MM.1S (cell line): ENCODE results near the gene ALDH3B1.
"Not testable (repeated sequence)": the region's sequence is repeated elsewhere in the genome, so short reads cannot be mapped to it uniquely, and the experiment has no call there.

Experiments used
- DNase-seq: peaks from one replicate; pipeline ENCODE4 v3.0.0-alpha.2; 2015
- H2AFZ ChIP-seq: fragments of 300-600 bp; sonication (generic); 2 replicates; pipeline ENCODE4 v1.6.0; 2016; ENCODE audit warnings: antibody characterized with exemption, low read length
- H3F3A ChIP-seq: fragments of 300-600 bp; sonication (generic); 2 replicates; pipeline ENCODE4 v1.6.1; 2016; ENCODE audit warnings: mild to moderate bottlenecking, antibody characterized with exemption, low read length, moderate library complexity, mixed read lengths; ENCODE audit not compliant: insufficient read depth
- H3K27ac ChIP-seq: fragments of 300-600 bp; sonication (generic); 2 replicates; pipeline ENCODE4 v1.5.1; 2016; ENCODE audit warnings: mild to moderate bottlenecking, low read length
- H3K27me3 ChIP-seq: fragments of 300-600 bp; sonication (generic); replicated peaks from 2 replicates; pipeline ENCODE4 v1.6.0; 2016; ENCODE audit warnings: low read length; ENCODE audit not compliant: insufficient read depth
- H3K36me3 ChIP-seq: fragments of 300-600 bp; sonication (generic); replicated peaks from 2 replicates; pipeline ENCODE4 v1.6.1; 2016; ENCODE audit warnings: mild to moderate bottlenecking, low read length, mixed read lengths; ENCODE audit not compliant: insufficient read depth
- H3K4me1 ChIP-seq: fragments of 300-600 bp; sonication (generic); 2 replicates; pipeline ENCODE4 v1.6.1; 2016; ENCODE audit warnings: low read length, mixed read lengths
- H3K4me2 ChIP-seq: fragments of 300-600 bp; sonication (generic); 2 replicates; pipeline ENCODE4 v1.6.0; 2016; ENCODE audit warnings: low read depth, low read length
- H3K4me3 ChIP-seq: fragments of 300-600 bp; sonication (generic); 2 replicates; pipeline ENCODE4 v1.5.1; 2016; ENCODE audit warnings: low read length, mixed read lengths
- H3K79me2 ChIP-seq: fragments of 300-600 bp; sonication (generic); 2 replicates; pipeline ENCODE4 v1.6.1; 2016; ENCODE audit warnings: mixed run types, low read length, mixed read lengths
- H3K9ac ChIP-seq: fragments of 300-600 bp; sonication (generic); 2 replicates; pipeline ENCODE4 v1.6.1; 2016; ENCODE audit warnings: low read length, mixed read lengths
- H3K9me2 ChIP-seq: fragments of 300-600 bp; sonication (generic); replicated peaks from 2 replicates; pipeline ENCODE4 v1.6.1; 2016; ENCODE audit warnings: mild to moderate bottlenecking, low read length, mixed read lengths; ENCODE audit not compliant: insufficient read depth
- H3K9me3 ChIP-seq: fragments of 300-600 bp; sonication (generic); replicated peaks from 2 replicates; pipeline ENCODE4 v1.6.1; 2016; ENCODE audit warnings: mild to moderate bottlenecking, low read length, mixed read lengths; ENCODE audit not compliant: insufficient read depth
- H4K20me1 ChIP-seq: fragments of 300-600 bp; sonication (generic); 2 replicates; pipeline ENCODE4 v1.6.1; 2016; ENCODE audit warnings: mild to moderate bottlenecking, low read length, moderate library complexity, mixed read lengths; ENCODE audit not compliant: insufficient read depth
- CTCF ChIP-seq: fragments of 300-600 bp; sonication (generic); IDR thresholded peaks from 2 replicates; pipeline ENCODE4 v1.5.1; 2016; ENCODE audit warnings: antibody characterized with exemption, low read length, mixed read lengths
- EZH2 ChIP-seq: fragments of 300-600 bp; sonication (generic); optimal IDR thresholded peaks from 2 replicates; pipeline ENCODE3; 2017; ENCODE audit warnings: low read depth, mild to moderate bottlenecking, antibody characterized with exemption, low read length, mixed read lengths

Gene ALDH3B1

GRCh38 chr11:67978766-67979418 lies 31.2 kb upstream of the ALDH3B1 start:
- not testable (repeated sequence) for H2AFZ ChIP-seq, H3K9me3 ChIP-seq, H3K4me3 ChIP-seq, H3K27me3 ChIP-seq, H3K79me2 ChIP-seq, H3K4me1 ChIP-seq, H3K9ac ChIP-seq, DNase-seq, H3K27ac ChIP-seq, H3K4me2 ChIP-seq, H3K9me2 ChIP-seq, H3K36me3 ChIP-seq, H4K20me1 ChIP-seq, H3F3A ChIP-seq

- not testable (repeated sequence) for H3K79me2 ChIP-seq, H3K27me3 ChIP-seq, H3K4me2 ChIP-seq
Measured at GRCh38 chr11:67981226-67981625, 28.9 kb upstream of the ALDH3B1 start.

GRCh38 chr11:67982255-67982857 lies 27.8 kb upstream of the ALDH3B1 start:
- not testable (repeated sequence) for H3K36me3 ChIP-seq, H3K4me1 ChIP-seq, H2AFZ ChIP-seq, H3K9me2 ChIP-seq, H3K4me2 ChIP-seq, H3K27ac ChIP-seq, H4K20me1 ChIP-seq, H3K9ac ChIP-seq, DNase-seq, H3F3A ChIP-seq, H3K27me3 ChIP-seq, H3K9me3 ChIP-seq, H3K4me3 ChIP-seq, H3K79me2 ChIP-seq

More at GRCh38 chr11:67981226-67981625, 28.9 kb upstream of the ALDH3B1 start:
- H3K4me1 ChIP-seq, H2AFZ ChIP-seq, H3K4me3 ChIP-seq, DNase-seq, H3K9me3 ChIP-seq, H3K27ac ChIP-seq, H3F3A ChIP-seq, H3K36me3 ChIP-seq, H3K9ac ChIP-seq, H4K20me1 ChIP-seq, H3K9me2 ChIP-seq: not testable (repeated sequence)

- Histone ChIP-seq H3K36me3 (no peaks in the 10 kb centered on the region), H3K4me2 (no peak overlapping the region), H2AFZ (no peak overlapping the region), H3K27ac (no peak overlapping the region), H3K27me3 (no peaks in the 10 kb centered on the region), H3F3A (no peaks in the 10 kb centered on the region), H3K4me1 (no peaks in the 10 kb centered on the region), H3K79me2 (no peaks in the 10 kb centered on the region), H3K4me3 (no peak overlapping the region), H3K9me2 (no peaks in the 10 kb centered on the region), H4K20me1 (no peaks in the 10 kb centered on the region), H3K9ac (no peak overlapping the region), H3K9me3 (no peaks in the 10 kb centered on the region)
- no peak for DNase-seq
- TF ChIP-seq EZH2 (no peak), CTCF (no peak)
Measured at GRCh38 chr11:67983951-67984350, 26.2 kb upstream of the ALDH3B1 start.

GRCh38 chr11:67985302-67985701 lies 24.8 kb upstream of the ALDH3B1 start:
- not testable (repeated sequence) for H3K4me1 ChIP-seq, H3K9me3 ChIP-seq, H3K9ac ChIP-seq, H4K20me1 ChIP-seq, H3K36me3 ChIP-seq, H2AFZ ChIP-seq, H3K27me3 ChIP-seq, DNase-seq, H3K27ac ChIP-seq, H3F3A ChIP-seq, H3K79me2 ChIP-seq, H3K4me3 ChIP-seq, H3K4me2 ChIP-seq, H3K9me2 ChIP-seq

GRCh38 chr11:67990546-67991346 lies 19.4 kb upstream of the ALDH3B1 start:
- not testable (repeated sequence) for H3K79me2 ChIP-seq, H3K9ac ChIP-seq, DNase-seq, H3K4me3 ChIP-seq, H3K27ac ChIP-seq, H3K27me3 ChIP-seq, H3K9me3 ChIP-seq, H4K20me1 ChIP-seq, H3K4me2 ChIP-seq, H3K9me2 ChIP-seq, H3K36me3 ChIP-seq, H2AFZ ChIP-seq
- Histone ChIP-seq H3F3A (peaks cover 10% of the 10 kb centered on the region), H3K4me1 (peaks cover 14% of the 10 kb centered on the region)
